GM04503 (cell line): ENCODE data around the gene ZNF792.
"Not testable (repeated sequence)": the region's sequence is repeated elsewhere in the genome, so short reads cannot be mapped to it uniquely, and the experiment has no call there.

ENCODE experiments used
- DNase-seq: peaks from one replicate; pipeline ENCODE4 v3.0.0-alpha.2; 2012; ENCODE audit warnings: low read depth

Gene ZNF792

DNA sequence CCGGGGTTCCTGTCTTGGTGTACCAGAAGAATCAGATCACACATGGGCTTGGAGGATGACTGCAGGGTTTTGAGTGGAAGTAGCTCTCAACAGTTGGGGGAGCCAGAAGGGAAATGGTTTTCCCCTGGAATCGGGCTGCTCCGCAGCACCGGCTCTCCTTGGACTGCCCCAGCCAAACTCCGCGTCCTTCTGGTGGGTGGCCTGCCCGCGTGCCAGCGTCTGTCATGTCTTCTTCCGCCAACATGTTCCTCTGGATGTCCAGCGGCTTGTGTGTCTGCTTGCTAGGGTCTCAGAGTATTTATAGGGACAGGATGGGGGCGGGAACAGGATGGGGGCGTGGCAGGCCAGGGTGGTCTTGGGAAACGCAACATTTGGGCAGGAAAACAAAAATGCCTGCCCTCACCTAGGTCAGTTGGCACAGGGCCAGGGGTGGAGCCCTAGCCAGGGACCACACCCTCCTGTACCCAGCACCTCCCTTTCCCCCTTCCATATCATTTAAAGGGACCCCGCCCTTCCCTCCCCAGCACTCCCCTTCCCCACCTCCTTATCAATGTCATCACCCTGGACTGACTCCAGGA lies 38.7 kb downstream of the ZNF792 start:
- no peak for DNase-seq

DNA sequence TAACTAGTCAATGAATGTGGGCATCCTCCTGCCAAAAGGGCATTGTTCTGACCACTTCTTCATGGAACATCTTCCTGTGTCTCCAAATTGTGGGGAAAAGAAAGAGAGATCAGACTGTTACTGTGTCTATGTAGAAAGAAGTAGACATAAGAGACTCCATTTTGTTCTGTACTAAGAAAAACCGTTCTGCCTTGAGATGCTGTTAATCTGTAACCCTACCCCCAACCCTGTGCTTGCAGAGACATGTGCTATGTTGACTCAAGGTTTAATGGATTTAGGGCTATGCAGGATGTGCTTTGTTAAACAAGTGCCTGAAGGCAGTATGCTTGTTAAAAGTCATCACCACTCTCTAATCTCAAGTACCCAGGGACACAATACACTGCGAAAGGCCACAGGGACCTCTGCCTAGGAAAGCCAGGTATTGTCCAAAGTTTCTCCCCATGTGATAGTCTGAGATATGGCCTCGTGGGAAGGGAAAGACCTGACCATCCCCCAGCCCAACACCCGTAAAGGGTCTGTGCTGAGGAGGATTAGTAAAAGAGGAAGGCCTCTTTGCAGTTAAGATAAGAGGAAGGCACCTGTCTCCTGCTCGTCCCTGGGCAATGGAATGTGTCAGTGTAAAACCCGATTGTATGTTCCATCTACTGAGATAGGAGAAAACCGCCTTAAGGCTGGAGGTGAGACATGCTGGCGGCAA lies 43.8 kb downstream of the ZNF792 start:
- not testable (repeated sequence) for DNase-seq

DNA sequence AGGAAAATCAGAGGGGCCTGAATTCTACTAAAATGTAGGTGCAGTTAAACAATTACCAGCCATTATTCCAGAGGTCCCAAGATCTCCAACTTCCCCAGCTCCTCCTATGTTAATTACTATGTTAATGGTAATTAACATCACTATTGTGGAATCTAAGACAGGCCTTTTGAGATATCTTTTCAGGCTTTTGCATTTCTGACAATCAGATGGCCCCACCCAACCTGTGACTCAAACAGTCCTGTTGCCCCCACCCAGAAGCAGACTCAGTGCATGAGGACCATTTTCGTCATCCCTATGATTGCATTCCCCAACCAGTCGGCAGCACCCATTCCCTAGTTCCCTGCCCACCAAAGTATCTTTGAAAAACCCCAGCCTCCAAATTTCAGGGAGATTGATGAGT lies 45.8 kb downstream of the ZNF792 start:
- DNase-seq: no peak

DNA sequence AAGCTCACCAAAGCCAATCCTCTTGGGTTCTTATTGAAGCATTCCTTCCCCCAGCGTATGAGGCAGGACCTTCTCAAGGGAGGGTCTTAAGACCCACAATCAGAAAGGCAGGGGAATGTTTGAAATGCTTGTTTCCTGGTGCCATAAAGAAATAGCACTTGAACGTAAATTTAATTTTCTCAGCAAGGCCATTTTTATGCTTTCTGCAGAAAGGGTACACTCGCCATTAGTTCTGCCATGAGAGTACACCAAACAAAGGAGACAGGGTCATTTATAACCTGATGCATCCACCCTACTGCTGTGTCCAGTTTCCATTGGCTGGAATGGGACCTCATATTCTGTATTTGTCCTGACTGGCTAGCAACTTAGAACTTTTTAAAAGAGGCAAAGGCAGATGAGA lies 46.9 kb downstream of the ZNF792 start:
- DNase-seq: not testable (repeated sequence)

GRCh38 chr19:34910770-34911169 lies 53.3 kb downstream of the ZNF792 start:
- no peak for DNase-seq
